Neural cell (in vitro differentiated cells): ENCODE measurements around the gene MARCHF4. TPM values are rescaled to one million over a fixed set of nuclear protein-coding genes. Genes with fewer than 3 reads are reported as not detected.

ENCODE experiments used
- H2AFZ ChIP-seq: fragments of 200-600, 300-800 bp; sonication (generic), shearing (Covaris generic); 2 replicates; pipeline ENCODE4 v1.6.0; 2014; ENCODE audit warnings: low read depth, mild to moderate bottlenecking, antibody characterized with exemption, low read length, moderate library complexity
- H3F3A ChIP-seq: fragments of 200-600 bp; shearing (Covaris generic); 2 replicates; pipeline ENCODE4 v1.6.1; 2016; ENCODE audit warnings: mild to moderate bottlenecking, moderate library complexity, mixed read lengths, antibody characterized with exemption, low read length; ENCODE audit not compliant: insufficient read depth, poor library complexity, severe bottlenecking
- H3K27ac ChIP-seq: fragments of 200-600, 300-800 bp; sonication (generic), shearing (Covaris generic); 2 replicates; pipeline ENCODE4 v1.5.1; 2014; ENCODE audit warnings: mild to moderate bottlenecking, low read length, moderate library complexity
- H3K27me3 ChIP-seq: fragments of 300-800, 200-600 bp; sonication (generic), shearing (Covaris generic); 2 replicates; pipeline ENCODE4 v1.6.0; 2014; ENCODE audit warnings: mild to moderate bottlenecking, low read depth, low read length, moderate library complexity; ENCODE audit not compliant: insufficient read depth
- H3K36me3 ChIP-seq: fragments of 300-800, 200-600 bp; sonication (generic), shearing (Covaris generic); 2 replicates; pipeline ENCODE4 v1.5.1; 2014; ENCODE audit warnings: mild to moderate bottlenecking, antibody characterized with exemption, low read length, moderate library complexity; ENCODE audit not compliant: insufficient read depth
- H3K4me2 ChIP-seq: fragments of 300-800, 200-600 bp; sonication (generic), shearing (Covaris generic); 2 replicates; pipeline ENCODE4 v1.6.0; 2014; ENCODE audit warnings: mild to moderate bottlenecking, low read length
- H3K4me3 ChIP-seq: fragments of 300-800, 200-600 bp; sonication (generic), shearing (Covaris generic); 2 replicates; pipeline ENCODE4 v1.5.1; 2014; ENCODE audit warnings: mild to moderate bottlenecking, low read length, moderate library complexity
- H3K79me2 ChIP-seq: fragments of 200-600 bp; shearing (Covaris generic); replicated peaks from 2 replicates; pipeline ENCODE4 v1.6.0; 2014; ENCODE audit warnings: mild to moderate bottlenecking, low read length, moderate library complexity; ENCODE audit not compliant: insufficient read depth
- H3K9ac ChIP-seq: fragments of 300-800, 200-600 bp; sonication (generic), shearing (Covaris generic); 2 replicates; pipeline ENCODE4 v1.6.1; 2016; ENCODE audit warnings: mild to moderate bottlenecking, low read length, mixed read lengths
- H3K9me2 ChIP-seq: fragments of 200-600 bp; shearing (Covaris generic); 2 replicates; pipeline ENCODE4 v1.6.1; 2016; ENCODE audit warnings: mild to moderate bottlenecking, low read length, mixed read lengths; ENCODE audit not compliant: insufficient read depth
- H3K9me3 ChIP-seq: fragments of 200-600, 300-800 bp; sonication (generic), shearing (Covaris generic); 2 replicates; pipeline ENCODE4 v1.6.1; 2016; ENCODE audit warnings: mild to moderate bottlenecking, mixed run types, low read length, moderate library complexity, mixed read lengths
- H4K20me1 ChIP-seq: fragments of 200-600 bp; shearing (Covaris generic); 2 replicates; pipeline ENCODE4 v1.6.1; 2016; ENCODE audit warnings: mild to moderate bottlenecking, mixed run types; ENCODE audit not compliant: insufficient read depth
- EP300 ChIP-seq: fragments of 450-650 bp; conservative IDR thresholded peaks from 2 replicates; pipeline ENCODE4 v1.6.1; 2014; ENCODE audit warnings: antibody characterized with exemption, mild to moderate bottlenecking, moderate library complexity; ENCODE audit not compliant: poor library complexity, severe bottlenecking
- EZH2 ChIP-seq: fragments of 200-600, 300-800 bp; shearing (Covaris generic), sonication (generic); IDR thresholded peaks from 2 replicates; pipeline ENCODE4 v1.6.1; 2014; ENCODE audit warnings: antibody characterized with exemption, low read length, borderline replicate concordance, mild to moderate bottlenecking; ENCODE audit not compliant: insufficient read depth, poor library complexity, severe bottlenecking
- MXI1 ChIP-seq: fragments of 450-650 bp; conservative IDR thresholded peaks from 2 replicates; pipeline ENCODE4 v1.6.1; 2014; ENCODE audit warnings: antibody characterized with exemption, mild to moderate bottlenecking; ENCODE audit not compliant: poor library complexity, severe bottlenecking
- POLR2AphosphoS5 ChIP-seq: IDR thresholded peaks from 2 replicates; pipeline ENCODE4 v1.6.1; 2012
- RAD21 ChIP-seq: fragments of 450-650 bp; conservative IDR thresholded peaks from 2 replicates; pipeline ENCODE4 v1.6.1; 2014; ENCODE audit warnings: antibody characterized with exemption, mild to moderate bottlenecking, moderate library complexity
- SMC3 ChIP-seq: fragments of 450-650 bp; conservative IDR thresholded peaks from 2 replicates; pipeline ENCODE4 v1.6.1; 2014; ENCODE audit warnings: antibody characterized with exemption, mild to moderate bottlenecking, moderate library complexity; ENCODE audit not compliant: poor library complexity
- TAF1 ChIP-seq: IDR thresholded peaks from 2 replicates; pipeline ENCODE4 v1.6.1; 2012; ENCODE audit warnings: low read depth
- polyA plus RNA-seq: library from polyadenylated mRNA; depleted of rRNA; stranded (reverse); fragments of >200 nt; gene quantifications from 2 replicates; pipeline ENCODE4 v1.2.3, GENCODE V29; 2014
- TF ChIP-seq, protein P1 (sequence below): fragments of 450-650 bp; IDR thresholded peaks from 2 replicates; pipeline ENCODE4 v1.5.1; 2014; ENCODE audit warnings: antibody characterized with exemption, mild to moderate bottlenecking, moderate library complexity; ENCODE audit not compliant: poor library complexity, severe bottlenecking
- TF ChIP-seq, protein P2 (sequence below): IDR thresholded peaks from 2 replicates; pipeline ENCODE4 v1.6.1; 2012; ENCODE audit warnings: borderline replicate concordance

Gene MARCHF4
- polyA plus RNA-seq, 1 donor from 2014 or later = 10.1 TPM

DNA sequence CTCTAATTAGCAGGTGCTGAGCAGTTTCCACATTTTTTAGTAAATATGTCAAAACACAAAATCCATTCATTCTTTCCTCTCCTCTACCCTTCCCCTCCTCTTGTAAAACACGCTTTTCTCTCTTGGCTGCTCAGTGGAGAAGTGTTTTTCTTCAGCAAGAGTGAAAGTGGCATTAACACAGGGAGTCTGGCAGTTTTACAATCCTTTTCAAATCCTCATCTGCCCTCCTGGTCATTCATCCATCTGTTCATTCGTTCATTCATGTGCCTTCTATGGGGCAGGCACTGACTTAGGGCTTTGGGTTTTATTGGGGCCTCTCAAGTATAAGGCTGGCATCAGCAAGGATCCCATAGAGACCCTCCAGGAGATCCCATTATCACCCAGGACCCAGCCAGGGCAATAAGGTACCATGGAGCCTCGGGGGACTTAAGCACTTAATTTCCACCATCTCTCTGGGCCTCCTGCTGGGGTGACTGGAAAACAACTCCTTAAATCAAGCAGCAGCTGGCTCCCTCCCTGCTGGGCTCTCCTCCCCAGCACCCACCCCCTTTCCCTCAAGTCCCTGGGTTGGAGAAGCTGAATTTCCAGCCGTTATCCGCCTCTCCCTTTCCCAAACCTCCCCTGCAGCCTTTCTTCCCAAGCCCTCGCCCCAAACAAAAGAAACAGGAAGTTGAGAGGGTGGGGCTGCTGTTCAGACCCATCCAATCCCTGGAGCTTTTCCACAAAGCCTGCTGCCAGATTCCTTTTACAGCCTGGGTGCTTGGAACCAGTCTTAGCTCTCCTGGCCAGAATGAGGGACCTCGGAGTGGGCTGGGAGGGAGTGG lies 32.6 kb downstream of the MARCHF4 start:
- no peaks in the 10 kb centered on the region for H3K36me3 ChIP-seq
- no peak overlapping the region for H2AFZ ChIP-seq
- no peaks in the 10 kb centered on the region for H3K27me3 ChIP-seq
- H3K79me2 ChIP-seq = no peaks in the 10 kb centered on the region
- no peaks in the 10 kb centered on the region for H3K9me2 ChIP-seq
- no peak overlapping the region for H3K4me2 ChIP-seq
- TF ChIP-seq, protein P1, sequence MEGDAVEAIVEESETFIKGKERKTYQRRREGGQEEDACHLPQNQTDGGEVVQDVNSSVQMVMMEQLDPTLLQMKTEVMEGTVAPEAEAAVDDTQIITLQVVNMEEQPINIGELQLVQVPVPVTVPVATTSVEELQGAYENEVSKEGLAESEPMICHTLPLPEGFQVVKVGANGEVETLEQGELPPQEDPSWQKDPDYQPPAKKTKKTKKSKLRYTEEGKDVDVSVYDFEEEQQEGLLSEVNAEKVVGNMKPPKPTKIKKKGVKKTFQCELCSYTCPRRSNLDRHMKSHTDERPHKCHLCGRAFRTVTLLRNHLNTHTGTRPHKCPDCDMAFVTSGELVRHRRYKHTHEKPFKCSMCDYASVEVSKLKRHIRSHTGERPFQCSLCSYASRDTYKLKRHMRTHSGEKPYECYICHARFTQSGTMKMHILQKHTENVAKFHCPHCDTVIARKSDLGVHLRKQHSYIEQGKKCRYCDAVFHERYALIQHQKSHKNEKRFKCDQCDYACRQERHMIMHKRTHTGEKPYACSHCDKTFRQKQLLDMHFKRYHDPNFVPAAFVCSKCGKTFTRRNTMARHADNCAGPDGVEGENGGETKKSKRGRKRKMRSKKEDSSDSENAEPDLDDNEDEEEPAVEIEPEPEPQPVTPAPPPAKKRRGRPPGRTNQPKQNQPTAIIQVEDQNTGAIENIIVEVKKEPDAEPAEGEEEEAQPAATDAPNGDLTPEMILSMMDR = no peak
- no peak for TF ChIP-seq EZH2
- TF ChIP-seq EP300 = no peak
- TF ChIP-seq, protein P2, sequence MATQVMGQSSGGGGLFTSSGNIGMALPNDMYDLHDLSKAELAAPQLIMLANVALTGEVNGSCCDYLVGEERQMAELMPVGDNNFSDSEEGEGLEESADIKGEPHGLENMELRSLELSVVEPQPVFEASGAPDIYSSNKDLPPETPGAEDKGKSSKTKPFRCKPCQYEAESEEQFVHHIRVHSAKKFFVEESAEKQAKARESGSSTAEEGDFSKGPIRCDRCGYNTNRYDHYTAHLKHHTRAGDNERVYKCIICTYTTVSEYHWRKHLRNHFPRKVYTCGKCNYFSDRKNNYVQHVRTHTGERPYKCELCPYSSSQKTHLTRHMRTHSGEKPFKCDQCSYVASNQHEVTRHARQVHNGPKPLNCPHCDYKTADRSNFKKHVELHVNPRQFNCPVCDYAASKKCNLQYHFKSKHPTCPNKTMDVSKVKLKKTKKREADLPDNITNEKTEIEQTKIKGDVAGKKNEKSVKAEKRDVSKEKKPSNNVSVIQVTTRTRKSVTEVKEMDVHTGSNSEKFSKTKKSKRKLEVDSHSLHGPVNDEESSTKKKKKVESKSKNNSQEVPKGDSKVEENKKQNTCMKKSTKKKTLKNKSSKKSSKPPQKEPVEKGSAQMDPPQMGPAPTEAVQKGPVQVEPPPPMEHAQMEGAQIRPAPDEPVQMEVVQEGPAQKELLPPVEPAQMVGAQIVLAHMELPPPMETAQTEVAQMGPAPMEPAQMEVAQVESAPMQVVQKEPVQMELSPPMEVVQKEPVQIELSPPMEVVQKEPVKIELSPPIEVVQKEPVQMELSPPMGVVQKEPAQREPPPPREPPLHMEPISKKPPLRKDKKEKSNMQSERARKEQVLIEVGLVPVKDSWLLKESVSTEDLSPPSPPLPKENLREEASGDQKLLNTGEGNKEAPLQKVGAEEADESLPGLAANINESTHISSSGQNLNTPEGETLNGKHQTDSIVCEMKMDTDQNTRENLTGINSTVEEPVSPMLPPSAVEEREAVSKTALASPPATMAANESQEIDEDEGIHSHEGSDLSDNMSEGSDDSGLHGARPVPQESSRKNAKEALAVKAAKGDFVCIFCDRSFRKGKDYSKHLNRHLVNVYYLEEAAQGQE = no peak
- no peak for TF ChIP-seq RAD21
- TF ChIP-seq MXI1 = no peak
- no peak overlapping the region for H3K9ac ChIP-seq
- no peak overlapping the region for H3K27ac ChIP-seq
- H3K9me3 ChIP-seq = no peaks in the 10 kb centered on the region
- H3F3A ChIP-seq = no peaks in the 10 kb centered on the region
- H3K4me3 ChIP-seq = no peak overlapping the region
- H4K20me1 ChIP-seq = no peaks in the 10 kb centered on the region

DNA sequence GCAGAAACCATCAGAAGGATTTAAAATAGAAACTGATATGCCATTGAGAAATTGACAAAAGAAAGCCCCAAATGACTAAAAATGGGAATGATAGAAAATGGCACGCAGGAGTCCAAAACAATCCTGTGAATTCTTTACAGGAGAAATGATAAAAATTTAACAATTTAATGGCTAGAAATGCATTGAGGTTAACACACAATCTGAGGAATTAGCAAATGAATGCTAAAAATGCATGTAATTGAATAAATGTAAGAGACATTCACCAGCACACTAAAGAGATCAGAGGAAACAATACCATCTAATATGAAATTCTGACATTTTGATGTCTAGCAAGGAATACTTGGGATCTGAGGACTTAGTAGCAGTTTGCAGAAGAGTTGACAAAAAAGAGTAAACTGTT lies 37.0 kb downstream of the MARCHF4 start:
- TF ChIP-seq TAF1 (no peak), EP300 (no peak), SMC3 (no peak), POLR2AphosphoS5 (no peak), EZH2 (no peak)
- no peaks in the 10 kb centered on the region for H4K20me1 ChIP-seq

More for the DNA sequence above, 37.0 kb downstream of the MARCHF4 start:
- H3K79me2 ChIP-seq = no peaks in the 10 kb centered on the region
- no peaks in the 10 kb centered on the region for H3K36me3 ChIP-seq
- no peaks in the 10 kb centered on the region for H3F3A ChIP-seq
- H3K27ac ChIP-seq = no peak overlapping the region
- no peaks in the 10 kb centered on the region for H3K27me3 ChIP-seq
- H3K9me2 ChIP-seq = no peaks in the 10 kb centered on the region
- H3K9me3 ChIP-seq = no peaks in the 10 kb centered on the region
- no peak overlapping the region for H3K4me3 ChIP-seq
- H2AFZ ChIP-seq = no peak overlapping the region
- no peak overlapping the region for H3K9ac ChIP-seq
- no peak overlapping the region for H3K4me2 ChIP-seq
